Measurements from ENCODE around the gene ZIC3.

ZIC3 gene

DNA sequence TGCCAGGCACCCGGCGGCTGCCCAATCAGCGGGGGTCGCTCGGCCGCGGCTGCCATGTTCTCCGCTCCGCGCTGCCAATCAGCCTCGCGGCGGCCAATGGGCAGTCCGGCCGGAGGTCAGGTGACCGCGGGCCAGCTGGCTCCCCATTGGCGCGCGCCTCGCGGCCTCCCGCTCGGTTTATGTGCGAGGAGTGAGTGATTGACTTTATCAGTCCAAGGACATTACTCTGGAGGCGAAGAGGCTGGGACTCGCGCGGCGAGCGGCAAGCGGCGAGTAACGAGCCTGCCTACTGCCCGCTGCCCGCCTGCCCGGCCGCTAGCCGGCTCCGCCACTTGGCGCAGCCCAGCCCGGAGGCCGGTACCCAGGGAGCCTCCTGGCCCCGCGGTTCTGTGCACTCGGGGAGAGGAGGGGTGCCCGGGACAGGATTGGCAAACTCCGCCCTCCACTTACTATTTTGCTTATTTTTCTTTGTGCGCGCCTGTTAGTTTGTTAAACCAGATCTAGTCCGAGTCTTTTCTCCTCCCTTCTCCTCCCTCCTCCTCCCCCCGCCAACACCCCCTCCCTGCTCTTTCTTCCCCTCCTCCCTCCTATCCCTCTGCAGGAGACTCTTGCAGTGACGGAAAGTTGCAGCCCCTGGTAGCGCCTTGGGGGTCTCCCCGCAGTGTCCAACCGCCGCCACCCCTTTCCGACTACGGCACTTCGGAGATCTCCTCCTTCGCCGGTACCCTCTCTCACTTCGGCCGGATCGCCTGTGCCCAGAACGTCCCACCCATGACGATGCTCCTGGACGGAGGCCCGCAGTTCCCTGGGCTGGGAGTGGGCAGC, at the start of gene ZIC3:
ZIC3 (plus strand) TSS at position 207 of the 825 bp plus-strand sequence; CDS start at position 772, 565 bp downstream.
- H3K27ac ChIP-seq = no peak within 1 kb of the TSS
- TF ChIP-seq, protein P1, sequence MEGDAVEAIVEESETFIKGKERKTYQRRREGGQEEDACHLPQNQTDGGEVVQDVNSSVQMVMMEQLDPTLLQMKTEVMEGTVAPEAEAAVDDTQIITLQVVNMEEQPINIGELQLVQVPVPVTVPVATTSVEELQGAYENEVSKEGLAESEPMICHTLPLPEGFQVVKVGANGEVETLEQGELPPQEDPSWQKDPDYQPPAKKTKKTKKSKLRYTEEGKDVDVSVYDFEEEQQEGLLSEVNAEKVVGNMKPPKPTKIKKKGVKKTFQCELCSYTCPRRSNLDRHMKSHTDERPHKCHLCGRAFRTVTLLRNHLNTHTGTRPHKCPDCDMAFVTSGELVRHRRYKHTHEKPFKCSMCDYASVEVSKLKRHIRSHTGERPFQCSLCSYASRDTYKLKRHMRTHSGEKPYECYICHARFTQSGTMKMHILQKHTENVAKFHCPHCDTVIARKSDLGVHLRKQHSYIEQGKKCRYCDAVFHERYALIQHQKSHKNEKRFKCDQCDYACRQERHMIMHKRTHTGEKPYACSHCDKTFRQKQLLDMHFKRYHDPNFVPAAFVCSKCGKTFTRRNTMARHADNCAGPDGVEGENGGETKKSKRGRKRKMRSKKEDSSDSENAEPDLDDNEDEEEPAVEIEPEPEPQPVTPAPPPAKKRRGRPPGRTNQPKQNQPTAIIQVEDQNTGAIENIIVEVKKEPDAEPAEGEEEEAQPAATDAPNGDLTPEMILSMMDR (conservative IDR thresholded peaks at IDR 0.05) = no peak

DNA sequence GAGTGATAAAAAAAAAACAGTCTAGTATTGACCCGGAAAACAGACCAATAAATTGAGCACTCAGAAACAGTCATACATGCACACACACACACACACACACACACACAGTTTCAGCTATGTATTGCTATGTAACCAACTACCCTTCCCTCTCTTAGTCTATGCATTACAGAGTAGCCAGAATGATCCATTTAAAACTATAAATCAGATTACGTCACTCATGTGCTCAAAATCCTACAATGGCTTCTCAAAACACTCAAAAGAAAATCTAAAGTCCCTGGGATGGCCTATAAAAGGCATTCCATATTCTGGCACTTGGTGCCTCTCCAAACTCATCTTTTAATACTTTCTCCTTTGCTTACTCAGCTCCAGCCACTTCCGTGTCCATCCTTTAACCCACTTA, 46.5 kb upstream of the ZIC3 start:
- TF ChIP-seq, protein P1 (conservative IDR thresholded peaks at IDR 0.05) = no peak
- no peak overlapping the region for H3K27ac ChIP-seq

DNA sequence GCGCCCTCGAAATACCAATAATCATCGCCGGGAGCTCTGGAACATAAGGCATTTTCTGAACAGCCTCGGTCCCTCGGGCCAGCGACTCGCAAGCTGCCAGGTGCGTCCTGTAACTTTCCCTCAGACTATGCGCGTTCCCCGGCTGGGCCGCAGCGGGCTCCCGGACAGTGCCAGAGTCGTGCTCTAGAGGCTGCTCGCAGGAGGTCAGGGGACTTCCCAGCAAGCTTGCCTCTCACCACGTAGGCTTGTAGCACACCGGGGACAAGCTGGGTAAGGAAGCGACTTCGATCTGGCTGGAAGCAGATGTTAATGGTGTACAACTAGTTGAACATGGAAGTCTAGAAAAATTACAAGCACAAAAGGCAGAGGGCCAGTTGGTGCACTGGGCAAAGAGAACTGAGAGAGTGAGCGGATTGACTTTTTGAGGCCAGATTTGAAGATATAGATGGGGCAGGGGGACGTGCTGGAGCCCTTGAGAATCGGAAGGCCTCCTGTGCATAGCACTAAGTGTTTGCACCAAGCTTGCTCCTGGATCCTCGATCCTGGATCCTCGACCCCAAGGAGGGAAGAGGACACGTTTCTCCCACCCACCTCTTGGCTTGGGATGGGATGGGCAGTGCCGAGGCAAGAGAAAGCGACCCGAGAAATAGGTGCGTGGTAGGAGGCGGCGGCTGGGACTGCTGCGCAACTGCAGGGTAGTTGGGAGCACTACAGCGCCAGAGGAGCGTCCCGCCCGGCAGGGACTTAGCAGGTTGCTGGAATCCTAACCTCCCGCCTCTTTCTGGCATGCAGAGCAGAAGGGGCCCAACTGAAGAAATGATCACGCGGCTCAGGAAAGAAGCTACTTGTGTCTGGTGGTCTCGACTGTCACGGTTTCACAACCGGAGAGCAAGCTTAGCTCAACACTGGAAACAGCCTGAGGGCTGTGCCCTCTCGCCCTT, 19.9 kb upstream of the ZIC3 start:
- TF ChIP-seq, protein P1 (conservative IDR thresholded peaks at IDR 0.05) = no peak
- no peak overlapping the region for H3K27ac ChIP-seq

DNA sequence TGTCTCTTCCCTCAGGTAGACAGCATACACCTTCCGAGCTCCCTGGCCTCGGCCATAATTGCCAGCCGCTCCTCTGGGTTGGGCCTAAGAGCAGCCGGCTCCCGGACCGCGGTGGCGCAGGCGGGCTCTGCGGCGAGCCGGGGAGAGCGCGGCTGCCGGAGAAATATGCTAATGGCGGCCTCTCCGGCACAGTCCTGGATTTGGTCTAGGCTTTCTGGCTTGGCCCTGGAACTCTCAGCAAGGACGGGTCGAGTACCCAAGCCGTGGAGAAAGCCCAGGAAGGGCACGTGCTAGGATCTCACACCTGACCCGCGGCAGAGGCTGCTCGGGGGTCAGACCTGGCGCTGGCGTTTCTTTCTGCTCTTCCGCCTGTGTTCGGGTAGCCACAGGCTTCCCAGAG, 18.6 kb upstream of the ZIC3 start:
- no peak overlapping the region for H3K27ac ChIP-seq
- TF ChIP-seq, protein P1 (conservative IDR thresholded peaks at IDR 0.05) = no peak

DNA sequence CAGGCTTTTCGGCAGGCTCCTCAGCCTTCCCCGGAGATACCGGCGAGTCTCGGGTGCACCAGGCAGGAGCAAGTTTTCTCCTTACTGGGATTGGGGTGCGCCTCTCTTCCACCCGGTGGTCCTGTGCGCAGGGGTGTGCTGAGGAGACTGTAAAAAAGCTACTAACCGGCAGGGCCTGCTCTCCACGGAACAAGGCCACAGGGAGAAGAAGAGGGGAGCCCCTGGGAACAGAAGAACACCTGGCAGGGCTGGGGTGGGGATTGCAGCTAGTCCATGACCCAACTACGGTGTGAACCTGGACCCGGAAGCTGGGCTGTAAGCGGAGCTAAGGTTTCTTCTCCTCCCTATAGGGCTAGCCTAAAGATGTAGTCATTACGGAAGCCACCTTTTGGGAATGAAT, 17.7 kb upstream of the ZIC3 start:
- TF ChIP-seq, protein P1 (conservative IDR thresholded peaks at IDR 0.05) = no peak
- H3K27ac ChIP-seq = no peak overlapping the region

DNA sequence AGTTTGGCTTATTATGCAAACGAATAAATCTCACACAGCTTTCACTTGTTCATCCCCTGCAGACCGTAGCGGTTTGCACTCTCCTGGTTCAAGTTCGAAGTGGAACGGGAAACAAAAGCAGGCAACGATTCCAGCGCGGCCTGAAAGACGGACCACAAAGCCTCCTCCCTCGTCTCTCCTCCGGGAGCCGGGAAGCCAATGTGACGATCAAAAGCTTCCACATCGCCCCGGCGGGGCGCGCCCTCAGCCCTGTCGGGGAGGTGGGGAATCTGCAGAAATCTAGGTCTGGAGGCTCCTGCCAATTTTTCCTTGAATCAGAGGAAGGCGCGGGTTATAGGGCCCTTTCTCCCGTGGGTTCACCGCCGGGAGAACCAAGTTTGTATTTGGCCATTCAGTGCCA, 16.9 kb upstream of the ZIC3 start:
- TF ChIP-seq, protein P1 (conservative IDR thresholded peaks at IDR 0.05) = no peak
- no peak overlapping the region for H3K27ac ChIP-seq
